Measurements from ENCODE around the gene TEX14. TPM values are rescaled to one million over a fixed set of nuclear protein-coding genes. Genes with fewer than 3 reads are reported as not detected.

Gene TEX14
- total and polyA plus RNA-seq, 7 donors = 0.05 to 3.5 (median 0.11) TPM; not detected in 1

DNA sequence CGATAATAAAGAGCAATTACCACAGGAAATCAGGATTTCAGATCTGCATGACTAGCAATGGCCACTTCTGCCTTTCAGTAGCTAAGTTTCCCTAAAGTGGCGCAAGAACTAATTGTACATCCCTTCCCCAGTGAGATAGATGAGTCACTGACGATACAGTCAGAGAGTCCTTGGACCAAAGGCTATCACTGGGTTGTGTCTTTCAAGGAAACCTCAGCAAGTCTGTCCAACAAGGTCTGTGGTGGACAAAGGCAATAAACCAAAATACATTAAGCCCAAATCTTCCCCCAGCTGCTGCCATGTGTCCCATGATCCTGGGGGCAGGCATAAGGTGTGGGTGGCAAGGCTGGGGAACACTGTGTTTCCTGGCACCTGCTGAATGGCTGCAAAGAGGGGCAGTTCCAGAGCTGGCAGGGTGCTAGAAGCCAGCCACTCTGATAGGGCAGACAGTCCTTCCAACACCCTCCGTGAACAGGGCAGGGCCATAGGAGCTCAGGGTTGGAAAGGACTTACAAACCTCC lies 156.9 kb downstream of the TEX14 start:
- TF ChIP-seq, protein P1, sequence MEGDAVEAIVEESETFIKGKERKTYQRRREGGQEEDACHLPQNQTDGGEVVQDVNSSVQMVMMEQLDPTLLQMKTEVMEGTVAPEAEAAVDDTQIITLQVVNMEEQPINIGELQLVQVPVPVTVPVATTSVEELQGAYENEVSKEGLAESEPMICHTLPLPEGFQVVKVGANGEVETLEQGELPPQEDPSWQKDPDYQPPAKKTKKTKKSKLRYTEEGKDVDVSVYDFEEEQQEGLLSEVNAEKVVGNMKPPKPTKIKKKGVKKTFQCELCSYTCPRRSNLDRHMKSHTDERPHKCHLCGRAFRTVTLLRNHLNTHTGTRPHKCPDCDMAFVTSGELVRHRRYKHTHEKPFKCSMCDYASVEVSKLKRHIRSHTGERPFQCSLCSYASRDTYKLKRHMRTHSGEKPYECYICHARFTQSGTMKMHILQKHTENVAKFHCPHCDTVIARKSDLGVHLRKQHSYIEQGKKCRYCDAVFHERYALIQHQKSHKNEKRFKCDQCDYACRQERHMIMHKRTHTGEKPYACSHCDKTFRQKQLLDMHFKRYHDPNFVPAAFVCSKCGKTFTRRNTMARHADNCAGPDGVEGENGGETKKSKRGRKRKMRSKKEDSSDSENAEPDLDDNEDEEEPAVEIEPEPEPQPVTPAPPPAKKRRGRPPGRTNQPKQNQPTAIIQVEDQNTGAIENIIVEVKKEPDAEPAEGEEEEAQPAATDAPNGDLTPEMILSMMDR (IDR thresholded peaks at IDR 0.05) = no peak
- Histone ChIP-seq H3K36me3 (ENCODE audit: insufficient read depth in 1 of 2, low read depth in 1 of 2) (no peaks in the 10 kb centered on the region), H3K4me1 (peaks cover 6% of the 10 kb centered on the region), H3K27me3 (ENCODE audit: insufficient read depth in 3 of 3, low read length in 2 of 3) (no peaks in the 10 kb centered on the region), H3K9me3 (no peaks in the 10 kb centered on the region), H3K4me3 (no peak overlapping the region), H3K27ac (no peak overlapping the region)
- 66 to 82% (median 66%) methylated on average over 4 of the region's 4 CpGs for WGBS, 3 donors
- DNase-seq = no peak
- intact Hi-C loops (cut with DNase I) = no loop called here
- no peak for ATAC-seq

- no peak overlapping the region for H3K27ac ChIP-seq
- ATAC-seq = no peak
- H3K4me1 ChIP-seq = peaks cover 6% of the 10 kb centered on the region
- H3K9me3 ChIP-seq = no peaks in the 10 kb centered on the region
- no peaks in the 10 kb centered on the region for H3K27me3 ChIP-seq (ENCODE audit: insufficient read depth in 3 of 3, low read length in 2 of 3)
- DNase-seq = no peak
- TF ChIP-seq, protein P1 (IDR thresholded peaks at IDR 0.05) = no peak
- intact Hi-C loops (cut with DNase I) = no loop called here
- H3K36me3 ChIP-seq (ENCODE audit: insufficient read depth in 1 of 2, low read depth in 1 of 2) = no peaks in the 10 kb centered on the region
- no peak overlapping the region for H3K4me3 ChIP-seq
- 41 to 77% (median 64%) methylated on average over 3 of the region's 3 CpGs for WGBS, 3 donors
Observed at GRCh38 chr17:58534331-58534730, 157.5 kb downstream of the TEX14 start.

DNA sequence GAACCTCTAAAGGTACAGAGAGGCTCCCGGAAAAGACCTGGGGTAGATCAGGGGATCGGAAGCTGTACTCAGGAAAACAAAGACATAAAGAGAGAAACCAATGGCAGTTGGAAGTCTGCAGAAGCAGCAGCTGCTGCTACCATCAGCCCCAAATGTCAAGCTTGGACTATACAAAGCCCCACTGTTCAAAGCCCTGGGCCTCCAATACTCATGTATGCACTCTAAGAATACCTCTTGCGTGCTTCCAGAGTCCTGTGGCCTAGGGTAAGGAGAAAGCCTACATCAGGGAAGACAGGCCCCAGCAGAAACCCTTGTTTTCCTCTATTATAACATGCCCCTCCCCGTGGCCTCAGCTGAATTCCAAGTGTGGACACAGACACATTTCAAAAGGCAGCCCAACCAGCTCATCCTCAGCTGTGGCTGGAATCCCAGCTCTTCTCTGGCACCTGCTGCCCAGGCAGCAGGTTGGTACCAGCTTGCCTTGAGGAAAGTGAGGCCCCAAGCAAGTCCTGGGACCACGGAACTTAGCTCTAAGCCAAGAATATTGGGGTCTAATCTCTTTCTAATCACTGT lies 158.1 kb downstream of the TEX14 start:
- H3K36me3 ChIP-seq (ENCODE audit: insufficient read depth in 1 of 2, low read depth in 1 of 2) = no peaks in the 10 kb centered on the region
- TF ChIP-seq, protein P1 (IDR thresholded peaks at IDR 0.05) = no peak
- no peak overlapping the region for H3K4me3 ChIP-seq
- 69 to 82% (median 78%) methylated on average over 5 of the region's 5 CpGs for WGBS, 3 donors
- H3K9me3 ChIP-seq = no peaks in the 10 kb centered on the region
- peaks cover 6% of the 10 kb centered on the region for H3K4me1 ChIP-seq
- no peaks in the 10 kb centered on the region for H3K27me3 ChIP-seq (ENCODE audit: insufficient read depth in 3 of 3, low read length in 2 of 3)
- H3K27ac ChIP-seq = no peak overlapping the region
- intact Hi-C loops (cut with DNase I) = no loop called here
- DNase-seq (no peak), ATAC-seq (no peak)

GRCh38 chr17:58532555-58532951 lies 159.3 kb downstream of the TEX14 start:
- Histone ChIP-seq H3K4me1 (peaks cover 6% of the 10 kb centered on the region), H3K27me3 (ENCODE audit: insufficient read depth in 3 of 3, low read length in 2 of 3) (no peaks in the 10 kb centered on the region), H3K36me3 (ENCODE audit: insufficient read depth in 1 of 2, low read depth in 1 of 2) (no peaks in the 10 kb centered on the region), H3K4me3 (peak overlapping the region; percentile 73), H3K27ac (no peak overlapping the region), H3K9me3 (no peaks in the 10 kb centered on the region)
- DNase-seq (no peak), ATAC-seq (no peak)
- 48 to 56% (median 54%) methylated on average over 3 of the region's 3 CpGs for WGBS, 3 donors
- TF ChIP-seq, protein P1 (IDR thresholded peaks at IDR 0.05) = no peak
- intact Hi-C loops (cut with DNase I) = no loop called here
